Right ventricle myocardium superior (tissue), 1 donor: ENCODE measurements around the gene PRDM1. TPM values are rescaled to one million over a fixed set of nuclear protein-coding genes. Genes with fewer than 3 reads are reported as not detected.

Source experiments
- ATAC-seq: fragments of 200-7000 bp; cut with Tn5 transposase; one replicate; pipeline ENCODE4 v1.9.1; 2020; ENCODE audit warnings: mild to moderate bottlenecking; ENCODE audit not compliant: poor library complexity
- DNase-seq: peaks from one replicate; pipeline ENCODE4 v3.0.0-alpha.2; 2020
- intact Hi-C: fragments of 100-400 bp; cut with DNase I; formaldehyde crosslinking; loops from one replicate; pipeline ENCODE4 v1.11.2; 2022
- total RNA-seq: library from RNA; stranded (reverse); fragmentation: NEBNext Ultra II Directional; extraction: Animal tissue kit (Norgen Biotek cat#: 25700); gene quantifications from one replicate; pipeline ENCODE4 v1.2.1, GENCODE V29; 2021
- donor health status: DM: no; HTN: yes; CAD: no; lungs with severe emphysema.

PRDM1 gene
- total RNA-seq, 1 donor from 2014 or later: 1.1 TPM

GRCh38 chr6:106124437-106125430 is 38.6 kb downstream of the PRDM1 start:
- no peak for ATAC-seq
- DNase-seq: no peak
- intact Hi-C loops: no loop called here

- intact Hi-C loops: no loop called here
- DNase-seq: no peak
- no peak for ATAC-seq
Observed at GRCh38 chr6:106125925-106126435, 39.8 kb downstream of the PRDM1 start.

GRCh38 chr6:106126482-106126881 is 40.3 kb downstream of the PRDM1 start:
- intact Hi-C loops: no loop called here
- ATAC-seq: no peak

GRCh38 chr6:106128981-106129781 is 43.0 kb downstream of the PRDM1 start:
- no peak for ATAC-seq

More at GRCh38 chr6:106126482-106126881, 40.3 kb downstream of the PRDM1 start:
- no peak for DNase-seq

GRCh38 chr6:106132153-106132698 is 46.1 kb downstream of the PRDM1 start:
- DNase-seq: no peak
- ATAC-seq: no peak
- intact Hi-C loops: no loop called here

More at GRCh38 chr6:106128981-106129781, 43.0 kb downstream of the PRDM1 start:
- intact Hi-C loops: no loop called here
- DNase-seq: no peak

GRCh38 chr6:106133040-106133439 is 46.9 kb downstream of the PRDM1 start:
- intact Hi-C loops: no loop called here
- no peak for ATAC-seq

GRCh38 chr6:106134087-106134770 is 48.1 kb downstream of the PRDM1 start:
- DNase-seq: no peak
- intact Hi-C loops: no loop called here
- no peak for ATAC-seq

More at GRCh38 chr6:106133040-106133439, 46.9 kb downstream of the PRDM1 start:
- DNase-seq: no peak

GRCh38 chr6:106134906-106135634 is 48.9 kb downstream of the PRDM1 start:
- DNase-seq (no peak), ATAC-seq (no peak)
- intact Hi-C loops: no loop called here

GRCh38 chr6:106135911-106136571 is 49.9 kb downstream of the PRDM1 start:
- DNase-seq: no peak
- ATAC-seq: no peak
- intact Hi-C loops: no loop called here

GRCh38 chr6:106136845-106137244 is 50.7 kb downstream of the PRDM1 start:
- no peak for ATAC-seq
- no peak for DNase-seq
- intact Hi-C loops: no loop called here

GRCh38 chr6:106138151-106138550 is 52.0 kb downstream of the PRDM1 start:
- DNase-seq (no peak), ATAC-seq (no peak)
- intact Hi-C loops: no loop called here

- no peak for ATAC-seq
- no peak for DNase-seq
- intact Hi-C loops: no loop called here
Observed at GRCh38 chr6:106141441-106142237, 55.5 kb downstream of the PRDM1 start.

- intact Hi-C loops: no loop called here
- no peak for DNase-seq
- ATAC-seq: no peak
Observed at GRCh38 chr6:106142876-106143431, 56.8 kb downstream of the PRDM1 start.

- intact Hi-C loops: no loop called here
- ATAC-seq: no peak
- no peak for DNase-seq
Observed at GRCh38 chr6:106143665-106144064, 57.5 kb downstream of the PRDM1 start.

GRCh38 chr6:106145144-106145543 is 59.0 kb downstream of the PRDM1 start:
- intact Hi-C loops: no loop called here
- DNase-seq (no peak), ATAC-seq (no peak)

GRCh38 chr6:106145741-106146227 is 59.6 kb downstream of the PRDM1 start:
- DNase-seq (no peak), ATAC-seq (no peak)
- intact Hi-C loops: no loop called here
